ENCODE measurements around the gene PRPSAP2. TPM values are rescaled to one million over a fixed set of nuclear protein-coding genes. Genes with fewer than 3 reads are reported as not detected.

The PRPSAP2 gene
- total and polyA plus RNA-seq, 2 donors (not counting 3 experiments of a cell fraction or from before 2014, with no cell fraction given): 22.2 to 38.5 TPM

GRCh38 chr17:18964018-18964351 is 106.1 kb downstream of the PRPSAP2 start:
- CTCF ChIA-PET: no interaction called here
- intact Hi-C loops (cut with micrococcal nuclease): no loop called here
- no peak overlapping the region for H2AFZ ChIP-seq (ENCODE audit: low read depth, low read length)
- H3K9me1 ChIP-seq (replicated peaks; ENCODE audit: control insufficient read depth, extremely low read depth, insufficient read depth, low read length): no peaks in the 10 kb centered on the region
- no peak for DNase-seq (ENCODE audit: low read depth, low spot score)
- FAIRE-seq: no peak
- POLR2A ChIA-PET: no interaction called here
- no peak overlapping the region for H3K27ac ChIP-seq (ENCODE audit: insufficient read depth, low read depth, low read length)
- H3K9me3 ChIP-seq (replicated peaks; ENCODE audit: control insufficient read depth, insufficient read depth, low read length): no peaks in the 10 kb centered on the region
- no peak overlapping the region for H3K4me2 ChIP-seq (ENCODE audit: insufficient read depth, low read length)
- no peak overlapping the region for H3K9ac ChIP-seq (replicated peaks; ENCODE audit: extremely low read depth, insufficient read depth, low read length)
- no peaks in the 10 kb centered on the region for H3K27me3 ChIP-seq (ENCODE audit: control insufficient read depth in 2 of 2, insufficient read depth in 2 of 2, low read length in 2 of 2)
- no peaks in the 10 kb centered on the region for H3K36me3 ChIP-seq (ENCODE audit: control insufficient read depth in 2 of 2, extremely low read depth in 1 of 2, insufficient read depth in 2 of 2, low read length in 2 of 2)
- dilution Hi-C loops (cut with MboI; ENCODE audit: extremely low pct_ligation_motif_present, low sequenced_read_pairs): no loop called here
- BruUV-seq (replicated peaks): no TSS peak
- no peaks in the 10 kb centered on the region for H4K20me1 ChIP-seq (replicated peaks; ENCODE audit: control insufficient read depth, extremely low read depth, insufficient read depth, low read length)
- no peak for TF ChIP-seq EZH2 (IDR thresholded peaks at IDR 0.05; ENCODE audit: borderline replicate concordance, low read depth, low read length, severe bottlenecking)
- H3K4me3 ChIP-seq (replicated peaks in 1 of 3; ENCODE audit: insufficient read depth in 1 of 3, low read depth in 1 of 3, low read length in 3 of 3): no peak overlapping the region
- peaks cover 20% of the 10 kb centered on the region for H3K4me1 ChIP-seq (ENCODE audit: control insufficient read depth, extremely low read depth, insufficient read depth, low read length)
- H3K79me2 ChIP-seq (ENCODE audit: control insufficient read depth, insufficient read depth, low read length): no peaks in the 10 kb centered on the region

- no peaks in the 10 kb centered on the region for H3K27me3 ChIP-seq (ENCODE audit: control insufficient read depth in 2 of 2, insufficient read depth in 2 of 2, low read length in 2 of 2)
- CTCF ChIA-PET: no interaction called here
- H3K4me1 ChIP-seq (ENCODE audit: control insufficient read depth, extremely low read depth, insufficient read depth, low read length): peaks cover 25% of the 10 kb centered on the region
- no peak overlapping the region for H3K27ac ChIP-seq (ENCODE audit: insufficient read depth, low read depth, low read length)
- H3K9ac ChIP-seq (replicated peaks; ENCODE audit: extremely low read depth, insufficient read depth, low read length): no peak overlapping the region
- BruUV-seq (replicated peaks): no TSS peak
- no peak overlapping the region for H2AFZ ChIP-seq (ENCODE audit: low read depth, low read length)
- H3K9me3 ChIP-seq (replicated peaks; ENCODE audit: control insufficient read depth, insufficient read depth, low read length): no peaks in the 10 kb centered on the region
- no peaks in the 10 kb centered on the region for H3K36me3 ChIP-seq (ENCODE audit: control insufficient read depth in 2 of 2, extremely low read depth in 1 of 2, insufficient read depth in 2 of 2, low read length in 2 of 2)
- no peaks in the 10 kb centered on the region for H3K9me1 ChIP-seq (replicated peaks; ENCODE audit: control insufficient read depth, extremely low read depth, insufficient read depth, low read length)
- intact Hi-C loops (cut with micrococcal nuclease) (no loop called here), dilution Hi-C loops (cut with MboI; ENCODE audit: extremely low pct_ligation_motif_present, low sequenced_read_pairs) (no loop called here)
- no peak for FAIRE-seq
- H4K20me1 ChIP-seq (replicated peaks; ENCODE audit: control insufficient read depth, extremely low read depth, insufficient read depth, low read length): no peaks in the 10 kb centered on the region
- no peaks in the 10 kb centered on the region for H3K79me2 ChIP-seq (ENCODE audit: control insufficient read depth, insufficient read depth, low read length)
- DNase-seq (ENCODE audit: low read depth, low spot score): no peak
- POLR2A ChIA-PET: no interaction called here
- TF ChIP-seq JUN (IDR thresholded peaks at IDR 0.05; ENCODE audit: borderline replicate concordance, insufficient read depth, insufficient read length, low read depth): no peak
- no peak for TF ChIP-seq MAX (IDR thresholded peaks at IDR 0.05; ENCODE audit: insufficient read depth, insufficient read length)
- no peak for TF ChIP-seq POLR2A (IDR thresholded peaks at IDR 0.05; ENCODE audit: low read depth, low read length)
- no peak for TF ChIP-seq CTCF (IDR thresholded peaks at IDR 0.05; ENCODE audit: extremely low read depth in 1 of 2, insufficient read depth in 1 of 2, low read depth in 1 of 2, low read length in 2 of 2)
- no peak for TF ChIP-seq GATA2 (IDR thresholded peaks at IDR 0.05; ENCODE audit: insufficient read depth, insufficient read length, low read depth, low read length)
- TF ChIP-seq FOS (IDR thresholded peaks at IDR 0.05; ENCODE audit: borderline replicate concordance, insufficient read depth, low read length): no peak
- no peak for TF ChIP-seq POLR2AphosphoS5 (IDR thresholded peaks at IDR 0.05; ENCODE audit: insufficient read depth, low read depth, low read length)
- no peak for TF ChIP-seq EZH2 (IDR thresholded peaks at IDR 0.05; ENCODE audit: borderline replicate concordance, low read depth, low read length, severe bottlenecking)
- no peak for TF ChIP-seq MYC (IDR thresholded peaks at IDR 0.05; ENCODE audit: low read depth, low read length)
- H3K4me3 ChIP-seq (replicated peaks in 1 of 3; ENCODE audit: insufficient read depth in 1 of 3, low read depth in 1 of 3, low read length in 3 of 3): no peak overlapping the region
- H3K4me2 ChIP-seq (ENCODE audit: insufficient read depth, low read length): no peak overlapping the region
Observed at GRCh38 chr17:18964550-18964949, 106.6 kb downstream of the PRPSAP2 start.
